CD4-positive, alpha-beta T cell (primary cell): ENCODE results near the gene FAXDC2. TPM values are rescaled to one million over a fixed set of nuclear protein-coding genes. Genes with fewer than 3 reads are reported as not detected.

Experiments
- ATAC-seq: fragments of 200-7000 bp; cut with Tn5 transposase; one replicate; pipeline ENCODE4 v1.10.0; 2022; ENCODE audit warnings: mild to moderate bottlenecking; ENCODE audit not compliant: poor library complexity
- CTCF ChIA-PET: fragments of 350-600 bp; sonication (Branson Sonifier 250); formaldehyde crosslinking; loops from one replicate; lab custom pipeline; 2021; ENCODE audit warnings: antibody characterized with exemption, inconsistent platforms; lab: Charles Lee
- POLR2A ChIA-PET: fragments of 350-600 bp; sonication (Branson Sonifier 250); formaldehyde crosslinking; loops from one replicate; lab custom pipeline; 2021; ENCODE audit warnings: antibody characterized with exemption, inconsistent platforms; lab: Charles Lee
- DNase-seq, 14 experiments: peaks; one replicate each; pipeline ENCODE4 v3.0.0-alpha.2; 2013 to 2020; ENCODE audit warnings: mixed read lengths in 2 of 14
- H3K27ac ChIP-seq, 2 donors: one replicate each; pipeline versions ENCODE4 v1.5.1 to v1.7.0; 2013; ENCODE audit warnings: low read length in 2 of 2, low read depth in 1 of 2, mild to moderate bottlenecking in 1 of 2
- H3K27me3 ChIP-seq, 2 experiments: 1 replicate in 1 of 2; 2 replicates in 1 of 2; pipeline versions ENCODE4 v1.6.1 to v1.7.0; 2013; ENCODE audit warnings: low read length in 2 of 2, control low read depth in 1 of 2, mild to moderate bottlenecking in 1 of 2, moderate library complexity in 1 of 2; ENCODE audit not compliant: insufficient read depth in 2 of 2, control insufficient read depth in 1 of 2
- H3K36me3 ChIP-seq: one replicate; pipeline ENCODE4 v1.6.1; 2013; ENCODE audit warnings: low read length, control low read depth; ENCODE audit not compliant: insufficient read depth
- H3K4me1 ChIP-seq: one replicate; pipeline ENCODE4 v1.6.1; 2013; ENCODE audit warnings: low read length, control low read depth; ENCODE audit not compliant: insufficient read depth
- H3K4me3 ChIP-seq: one replicate; pipeline ENCODE4 v1.5.1; 2013; ENCODE audit warnings: mild to moderate bottlenecking, low read length, moderate library complexity
- H3K9me3 ChIP-seq, 2 experiments: 1 replicate in 1 of 2; 2 replicates in 1 of 2; pipeline versions ENCODE4 v1.6.1 to v1.7.0; 2013; ENCODE audit warnings: low read length in 2 of 2, mild to moderate bottlenecking in 2 of 2, control low read depth in 1 of 2, moderate library complexity in 1 of 2; ENCODE audit not compliant: control insufficient read depth in 1 of 2, insufficient read depth in 1 of 2
- H3K27ac Mint-ChIP-seq: one replicate; pipeline ENCODE4 v1.8.0; 2020; ENCODE audit warnings: mixed read lengths
- H3K27me3 Mint-ChIP-seq: one replicate; pipeline ENCODE4 v1.8.0; 2021; ENCODE audit warnings: mixed read lengths
- H3K36me3 Mint-ChIP-seq: one replicate; pipeline ENCODE4 v1.8.0; 2021; ENCODE audit warnings: low read depth, mixed read lengths
- H3K4me1 Mint-ChIP-seq: one replicate; pipeline ENCODE4 v1.8.0; 2021; ENCODE audit warnings: low read depth, mixed read lengths
- H3K4me3 Mint-ChIP-seq: one replicate; pipeline ENCODE4 v1.8.0; 2020; ENCODE audit warnings: mild to moderate bottlenecking, mixed read lengths
- H3K9me3 Mint-ChIP-seq: one replicate; pipeline ENCODE4 v1.8.0; 2020; ENCODE audit warnings: mixed read lengths
- CTCF ChIP-seq: fragments of 200-600 bp; IDR thresholded peaks from one replicate; pipeline ENCODE4 v1.8.0; 2022; ENCODE audit warnings: antibody characterized with exemption, mild to moderate bottlenecking
- intact Hi-C, 2 experiments: fragments of 100-400 bp; cut with DNase I in 1 of 2; cut with micrococcal nuclease in 1 of 2; formaldehyde crosslinking; loops; one replicate each; pipeline versions ENCODE4 v1.15.1 to v1.9.0; 2023 to 2025; cut with DNase I, micrococcal nuclease
- total RNA-seq, 174 experiments: library from RNA in 2 of 174; stranded (reverse) in 2 of 174; gene quantifications; one replicate each; pipeline ENCODE4 v1.2.3 and lab custom pipeline; 2021 to 2026

FAXDC2 gene
- total RNA-seq, 2 experiments from 2014 or later, result not detected

GRCh38 chr5:154813736-154814135, 36.7 kb downstream of the FAXDC2 start:
- Histone ChIP-seq H3K36me3 (peaks cover 82% of the 10 kb centered on the region), H3K27ac (peak overlapping the region in 1 of 2 donors; percentile 9), H3K9me3 (no peaks in the 10 kb centered on the region), H3K4me1 (peaks cover 28% of the 10 kb centered on the region), H3K27me3 (no peaks in the 10 kb centered on the region), H3K4me3 (no peak overlapping the region)
- no peak for TF ChIP-seq CTCF
- H3K27me3 Mint-ChIP-seq, result no peaks in the 10 kb centered on the region
- ChIA-PET CTCF (no interaction called here), POLR2A (interaction anchor here (1.5 kb wide), 1 partner anchor 44 kb away, joined by 7 read pairs; no protein-coding TSS in a partner anchor)
- H3K27ac Mint-ChIP-seq, result peak overlapping the region; percentile 91
- no peak overlapping the region for H3K4me3 Mint-ChIP-seq
- H3K36me3 Mint-ChIP-seq, result peaks cover 87% of the 10 kb centered on the region
- peaks cover 40% of the 10 kb centered on the region for H3K4me1 Mint-ChIP-seq
- peak; percentile 82 for ATAC-seq
- peak in 13 of 14 experiments; percentile 11 to 77 (median 41) for DNase-seq
- H3K9me3 Mint-ChIP-seq, result no peaks in the 10 kb centered on the region
- intact Hi-C loops, result loop anchor here (2.0 to 5.0 kb wide), 2 partner anchors 44 to 59 kb away; partner anchors contain the start of genes CNOT8 (in 2 of the 2) and LARP1 (in 1 of the 2)

GRCh38 chr5:154813158-154813557, 37.2 kb downstream of the FAXDC2 start:
- Mint-ChIP-seq H3K36me3 (peaks cover 88% of the 10 kb centered on the region), H3K27ac (peak overlapping the region; percentile 91), H3K4me1 (peaks cover 40% of the 10 kb centered on the region), H3K9me3 (no peaks in the 10 kb centered on the region), H3K4me3 (no peak overlapping the region), H3K27me3 (no peaks in the 10 kb centered on the region)
- H3K4me3 ChIP-seq, result no peak overlapping the region
- no peak for DNase-seq
- CTCF ChIA-PET, result interaction anchor here (0.7 kb wide), 1 partner anchor 17 kb away, joined by 3 read pairs; no protein-coding TSS in a partner anchor
- TF ChIP-seq CTCF, result no peak
- no peak for ATAC-seq
- H3K36me3 ChIP-seq, result peaks cover 87% of the 10 kb centered on the region
- POLR2A ChIA-PET, result interaction anchor here (1.5 kb wide), 1 partner anchor 44 kb away, joined by 7 read pairs; no protein-coding TSS in a partner anchor
- no peaks in the 10 kb centered on the region for H3K9me3 ChIP-seq
- peaks cover 28% of the 10 kb centered on the region for H3K4me1 ChIP-seq
- no peaks in the 10 kb centered on the region for H3K27me3 ChIP-seq
- intact Hi-C loops, result loop anchor here (2.0 to 5.0 kb wide), 2 partner anchors 44 to 58 kb away; partner anchors contain the start of genes CNOT8 (in 2 of the 2) and LARP1 (in 1 of the 2)
- peak overlapping the region in 1 of 2 donors; percentile 9 for H3K27ac ChIP-seq

- Histone ChIP-seq H3K36me3 (peaks cover 84% of the 10 kb centered on the region), H3K9me3 (no peaks in the 10 kb centered on the region), H3K4me3 (no peak overlapping the region), H3K27ac (no peak overlapping the region), H3K4me1 (peaks cover 28% of the 10 kb centered on the region), H3K27me3 (no peaks in the 10 kb centered on the region)
- Mint-ChIP-seq H3K9me3 (no peaks in the 10 kb centered on the region), H3K27ac (peak overlapping the region; percentile 38), H3K27me3 (no peaks in the 10 kb centered on the region), H3K4me1 (peaks cover 40% of the 10 kb centered on the region), H3K4me3 (no peak overlapping the region), H3K36me3 (peaks cover 89% of the 10 kb centered on the region)
- ChIA-PET CTCF (interaction anchor here (1.1 kb wide), 1 partner anchor 162 kb away, joined by 7 read pairs; no protein-coding TSS in a partner anchor), POLR2A (no interaction called here)
- peak; percentile 94 for TF ChIP-seq CTCF
- peak; percentile 50 to 82 (median 62) for DNase-seq
- peak; percentile 83 for ATAC-seq
- intact Hi-C loops, result loop anchor here (1.0 to 5.0 kb wide), 3 partner anchors 45 to 162 kb away; partner anchors contain the start of genes CNOT8 (in 2 of the 2) and LARP1 (in 1 of the 2)
Measured at GRCh38 chr5:154811653-154812465, 38.5 kb downstream of the FAXDC2 start.
